Hepatic stellate cell (primary cell): Measurements from ENCODE around the gene KCNN3.

Experiments used
- DNase-seq: peaks from one replicate; pipeline ENCODE4 v3.0.0; 2011; ENCODE audit warnings: low spot score

KCNN3 gene

GRCh38 chr1:154813846-154814505, 56.1 kb downstream of the KCNN3 start:
- DNase-seq: no peak

GRCh38 chr1:154813300-154813816, 56.7 kb downstream of the KCNN3 start:
- peak; percentile 28 for DNase-seq

GRCh38 chr1:154812877-154813276, 57.2 kb downstream of the KCNN3 start:
- DNase-seq: no peak

- DNase-seq: no peak
Measured at GRCh38 chr1:154810571-154810970, 59.5 kb downstream of the KCNN3 start.

GRCh38 chr1:154809436-154810413, 60.4 kb downstream of the KCNN3 start:
- peak; percentile 22 for DNase-seq

- no peak for DNase-seq
Measured at GRCh38 chr1:154808909-154809262, 61.2 kb downstream of the KCNN3 start.

- DNase-seq: no peak
Measured at GRCh38 chr1:154808261-154808908, 61.7 kb downstream of the KCNN3 start.

GRCh38 chr1:154807048-154807591, 63.0 kb downstream of the KCNN3 start:
- DNase-seq: no peak

GRCh38 chr1:154806333-154806732, 63.7 kb downstream of the KCNN3 start:
- no peak for DNase-seq

- no peak for DNase-seq
Measured at GRCh38 chr1:154802982-154803920, 66.8 kb downstream of the KCNN3 start.

GRCh38 chr1:154802336-154802969, 67.6 kb downstream of the KCNN3 start:
- DNase-seq: no peak

- no peak for DNase-seq
Measured at GRCh38 chr1:154801234-154802011, 68.7 kb downstream of the KCNN3 start.

- DNase-seq: no peak
Measured at GRCh38 chr1:154799188-154799587, 70.9 kb downstream of the KCNN3 start.

- no peak for DNase-seq
Measured at GRCh38 chr1:154798645-154799044, 71.4 kb downstream of the KCNN3 start.

- DNase-seq: no peak
Measured at GRCh38 chr1:154797175-154797574, 72.9 kb downstream of the KCNN3 start.

- no peak for DNase-seq
Measured at GRCh38 chr1:154796303-154796892, 73.7 kb downstream of the KCNN3 start.

GRCh38 chr1:154794608-154795007, 75.5 kb downstream of the KCNN3 start:
- DNase-seq: no peak

GRCh38 chr1:154793685-154794084, 76.4 kb downstream of the KCNN3 start:
- DNase-seq: no peak

GRCh38 chr1:154792899-154793298, 77.2 kb downstream of the KCNN3 start:
- no peak for DNase-seq
